NOMO-1 (cell line): ENCODE data around the gene PPTC7.
"Not testable (repeated sequence)": the region's sequence is repeated elsewhere in the genome, so short reads cannot be mapped to it uniquely, and the experiment has no call there.

Experiments
- DNase-seq, 2 experiments: peaks; one replicate each; lab custom pipeline; 2025; ENCODE audit not compliant: unreplicated experiment in 2 of 2; lab: John Stamatoyannopoulos, UW

Gene PPTC7, protein sequence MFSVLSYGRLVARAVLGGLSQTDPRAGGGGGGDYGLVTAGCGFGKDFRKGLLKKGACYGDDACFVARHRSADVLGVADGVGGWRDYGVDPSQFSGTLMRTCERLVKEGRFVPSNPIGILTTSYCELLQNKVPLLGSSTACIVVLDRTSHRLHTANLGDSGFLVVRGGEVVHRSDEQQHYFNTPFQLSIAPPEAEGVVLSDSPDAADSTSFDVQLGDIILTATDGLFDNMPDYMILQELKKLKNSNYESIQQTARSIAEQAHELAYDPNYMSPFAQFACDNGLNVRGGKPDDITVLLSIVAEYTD

DNA sequence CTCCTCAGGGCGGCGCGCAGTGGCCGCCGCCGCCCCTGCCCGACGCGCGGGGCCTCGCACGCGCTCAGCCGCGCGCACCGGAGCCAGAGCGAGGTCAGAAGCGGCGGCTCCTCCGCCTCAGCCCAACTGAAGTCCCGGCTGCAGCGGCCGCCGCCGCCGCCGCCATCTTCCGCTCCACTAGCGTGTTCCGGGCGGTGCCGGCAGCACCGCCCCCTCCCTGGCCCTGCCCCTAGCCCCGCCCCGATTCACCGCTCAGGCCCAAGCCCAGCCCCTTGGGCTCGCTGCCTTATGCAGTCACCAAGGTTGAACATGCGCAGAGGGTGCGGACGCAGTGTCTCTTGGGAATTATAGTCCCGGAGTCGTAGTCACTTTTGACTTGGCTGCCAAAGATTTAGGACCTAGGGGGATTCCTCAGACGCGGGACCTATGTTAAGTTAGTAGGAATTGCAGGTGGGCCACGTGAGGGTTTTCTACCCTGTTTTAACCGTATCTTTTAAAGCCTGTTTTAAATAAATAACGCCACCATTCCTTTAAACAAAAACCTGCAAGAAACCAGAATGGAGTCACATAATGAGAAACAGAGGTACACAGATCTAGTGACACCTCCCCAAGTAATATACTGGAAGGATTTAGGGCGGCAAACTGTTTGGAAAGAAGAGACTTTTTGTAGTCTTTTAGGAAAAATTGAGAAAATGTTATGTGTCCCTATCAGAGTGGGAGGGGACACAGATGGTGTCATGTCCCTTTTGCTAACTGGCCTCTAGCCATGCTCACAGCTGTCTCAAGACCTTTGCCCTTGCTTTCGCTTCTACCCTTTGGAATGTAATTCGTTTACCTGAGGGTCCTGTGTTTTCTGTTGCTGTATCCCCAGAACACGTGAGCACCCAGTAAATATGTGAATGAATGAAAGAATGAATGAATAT lies at the start of gene PPTC7:
Gene PPTC7, minus strand, starts transcription at position 182 of the 923 bp plus-strand sequence. CDS start 287 bp downstream, outside the sequence.
- DNase-seq: peak; percentile 92 to 94

DNA sequence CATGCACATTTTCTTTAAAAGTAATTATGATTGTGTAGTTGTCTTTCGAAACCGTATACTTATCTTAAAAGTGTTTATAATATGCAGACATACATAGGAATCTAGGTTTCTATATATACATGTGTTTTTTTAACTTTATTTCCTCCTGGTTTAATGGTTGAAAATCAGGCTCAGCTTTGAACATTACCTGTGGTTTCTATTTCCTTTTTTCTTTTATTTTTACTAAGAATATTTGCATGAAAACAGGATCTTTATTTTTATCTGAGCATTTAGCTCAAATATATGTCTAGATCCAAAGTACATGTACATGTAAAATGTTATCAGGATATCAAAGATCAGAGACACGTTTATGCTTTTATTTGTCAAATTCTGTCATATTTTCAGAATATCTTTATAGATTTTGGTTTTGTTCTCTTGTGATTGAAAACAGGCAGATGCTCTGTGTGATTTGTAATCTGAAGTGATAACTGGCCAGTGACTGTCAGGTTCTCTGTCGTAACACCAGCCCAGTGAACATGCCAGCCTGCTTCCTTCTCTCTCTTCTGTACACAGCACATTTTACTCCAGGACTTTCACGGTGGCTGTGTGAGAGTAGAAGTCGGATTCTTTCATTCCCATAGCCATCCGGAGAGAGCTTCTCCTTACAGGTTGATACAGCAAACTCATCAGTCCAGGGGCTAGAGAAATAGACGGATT lies 44.5 kb upstream of the PPTC7 start:
- peak in 1 of 2 experiments; percentile 54 for DNase-seq

DNA sequence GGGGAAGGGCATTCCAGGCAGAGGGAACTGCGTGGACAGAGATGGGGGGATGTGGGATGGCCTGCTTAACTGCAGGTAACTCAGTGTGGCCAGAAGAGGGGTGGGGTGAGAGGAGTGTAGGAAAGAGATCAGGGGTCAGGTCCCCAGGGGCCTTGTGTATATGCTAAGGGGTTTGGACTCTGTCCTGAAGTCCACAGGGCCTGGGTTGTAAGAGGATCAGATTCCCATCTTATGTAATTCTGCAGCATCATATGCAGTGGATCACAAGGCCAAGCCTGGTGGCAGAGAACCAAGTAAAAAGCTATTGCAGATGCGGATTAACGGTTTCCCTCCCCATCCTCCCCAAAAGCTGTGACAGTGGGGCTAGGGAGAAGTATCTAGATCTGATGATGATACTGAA lies 39.5 kb upstream of the PPTC7 start:
- DNase-seq: no peak

DNA sequence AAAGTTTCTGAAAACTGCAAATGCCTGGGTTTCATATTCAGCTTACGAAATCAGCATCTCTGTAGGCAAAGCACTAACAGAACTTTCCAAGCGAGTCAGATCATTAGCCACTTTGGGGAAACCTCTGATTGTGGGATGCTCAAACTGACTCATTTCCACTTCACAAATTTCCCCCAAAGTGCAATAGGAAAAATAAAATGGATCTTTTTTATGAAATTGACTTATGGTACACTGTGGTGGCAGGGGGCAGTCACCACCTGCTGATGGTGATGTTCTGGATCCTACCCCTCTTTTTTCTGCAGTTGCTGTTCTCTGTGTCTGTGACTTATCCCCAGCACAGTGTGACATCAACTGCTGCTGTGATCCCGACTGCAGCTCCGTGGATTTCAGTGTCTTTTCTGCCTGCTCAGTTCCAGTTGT lies 36.4 kb upstream of the PPTC7 start:
- no peak for DNase-seq

DNA sequence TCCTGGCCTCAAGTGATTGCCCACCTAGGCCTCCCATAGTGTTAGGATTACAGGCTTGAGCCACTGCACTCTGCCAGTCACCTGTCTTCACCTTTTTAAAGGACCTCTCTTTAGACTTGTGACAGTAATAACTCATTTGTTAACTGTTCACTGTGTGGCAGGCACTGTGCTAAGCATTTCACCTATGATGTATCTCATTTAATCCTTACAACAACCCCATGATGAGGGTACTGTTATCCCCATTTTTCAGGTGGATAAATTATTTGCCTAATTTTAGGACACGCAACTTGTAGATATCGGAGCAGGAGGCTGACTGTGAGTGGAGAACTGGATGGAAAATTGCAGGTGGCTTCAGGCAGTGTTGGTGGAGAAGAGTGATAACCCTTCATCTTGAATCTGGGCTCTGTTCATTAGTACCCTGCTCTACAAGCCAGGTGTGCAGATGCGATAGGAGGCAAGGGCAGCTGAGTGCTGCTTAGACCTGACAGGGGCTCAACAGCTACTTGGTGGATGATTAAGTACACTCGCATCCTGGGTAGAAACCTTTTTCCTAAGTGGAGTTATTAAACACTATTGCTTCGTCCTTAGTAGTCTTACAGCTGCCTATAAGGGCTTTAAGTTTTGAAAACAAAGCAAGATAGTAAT lies 33.5 kb upstream of the PPTC7 start:
- no peak for DNase-seq

DNA sequence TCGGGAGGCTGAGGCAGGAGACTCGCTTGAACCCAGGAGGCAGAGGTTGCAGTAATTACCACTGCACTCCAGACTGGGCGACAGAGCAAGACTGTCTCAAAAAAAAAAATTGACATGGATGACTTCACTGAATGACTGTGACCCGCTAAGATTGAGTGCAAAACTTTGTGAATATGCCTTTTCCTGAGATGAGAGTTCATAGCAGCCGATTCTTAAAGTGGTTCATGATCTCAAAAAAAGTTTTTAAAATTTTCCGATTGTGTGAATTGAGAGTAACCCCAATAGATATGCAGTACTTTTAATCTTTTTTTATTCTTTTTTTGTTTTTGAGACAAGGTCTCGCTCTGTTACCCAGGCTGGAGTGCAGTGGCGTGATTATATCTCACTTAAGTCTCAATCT lies 32.1 kb upstream of the PPTC7 start:
- no peak for DNase-seq

DNA sequence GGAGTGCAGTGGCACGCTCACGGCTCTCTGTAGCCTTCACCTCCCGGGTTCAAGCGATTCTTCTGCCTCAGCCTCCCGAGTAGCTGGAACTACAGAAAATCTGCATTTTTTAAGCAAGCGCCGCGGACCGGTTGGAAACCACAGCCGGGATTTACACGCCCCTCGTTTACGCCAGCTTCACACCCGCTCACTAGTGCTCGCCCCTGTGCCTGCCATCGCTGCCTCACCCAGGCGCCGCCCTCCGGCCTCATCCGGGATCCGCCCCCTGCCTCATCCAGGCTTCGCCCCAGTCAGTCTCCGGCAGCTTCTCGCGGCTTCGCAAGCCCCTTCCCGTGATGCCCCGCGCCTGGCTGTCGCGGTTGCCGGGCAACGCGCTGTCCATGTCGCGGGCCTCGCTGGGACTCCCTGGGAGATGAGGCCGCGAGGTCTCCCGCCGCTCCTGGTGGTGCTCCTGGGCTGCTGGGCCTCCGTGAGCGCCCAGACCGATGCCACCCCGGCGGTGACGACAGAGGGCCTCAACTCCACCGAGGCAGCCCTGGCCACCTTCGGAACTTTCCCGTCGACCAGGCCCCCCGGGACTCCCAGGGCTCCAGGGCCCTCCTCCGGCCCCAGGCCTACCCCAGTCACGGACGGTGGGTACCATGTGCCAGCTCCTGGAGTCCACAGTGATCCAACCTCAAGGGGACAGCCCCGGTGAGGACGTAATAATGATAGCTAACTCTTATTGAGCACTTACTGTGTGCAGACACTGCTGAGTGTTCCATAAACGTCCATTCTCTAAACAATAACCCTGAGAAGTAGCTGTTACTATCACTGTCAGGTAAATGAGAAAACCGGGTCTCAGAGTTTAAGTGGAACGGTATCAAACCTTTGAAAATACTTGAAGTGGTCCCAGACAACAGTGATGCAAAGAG lies 30.9 kb upstream of the PPTC7 start, which contains the start of gene TCTN1:
Gene TCTN1, plus strand, starts transcription at position 359 of the 914 bp plus-strand sequence. Its CDS starts 54 bp downstream, at position 413.
- peak; percentile 97 to 99 for DNase-seq

DNA sequence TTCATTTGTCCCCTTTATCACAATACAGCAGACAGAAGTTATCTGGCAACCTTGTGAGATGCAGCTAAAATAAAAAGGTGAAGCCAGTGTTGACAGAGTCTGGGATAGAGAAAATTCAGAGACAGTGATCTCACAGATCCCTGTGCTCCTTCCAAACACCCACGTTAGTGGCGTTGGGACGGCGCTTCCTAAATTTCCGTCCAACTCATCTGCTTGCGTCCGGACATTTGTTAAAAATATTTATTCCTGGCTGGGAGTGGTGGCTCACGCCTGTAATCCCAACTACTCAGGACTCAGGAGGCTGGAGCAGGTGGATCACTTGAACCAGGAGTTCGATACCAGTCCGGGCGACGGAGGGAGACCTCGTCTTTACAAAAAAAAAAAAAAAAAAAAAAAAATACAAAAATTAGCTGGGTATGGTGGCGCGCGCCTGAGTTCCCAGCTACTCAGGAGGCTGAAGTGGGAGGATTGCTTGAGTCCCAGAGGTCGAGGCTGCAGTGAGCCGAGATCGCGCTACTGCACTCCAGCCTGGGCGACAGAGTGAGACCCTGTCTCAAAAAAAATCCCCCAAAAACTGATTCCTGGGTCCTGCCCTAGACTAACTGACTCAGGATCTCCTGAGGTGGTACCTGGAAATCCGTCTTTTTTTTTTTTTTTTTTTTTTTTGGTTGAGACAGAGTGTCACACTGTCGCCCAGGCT lies 30.1 kb upstream of the PPTC7 start:
- DNase-seq: no peak

DNA sequence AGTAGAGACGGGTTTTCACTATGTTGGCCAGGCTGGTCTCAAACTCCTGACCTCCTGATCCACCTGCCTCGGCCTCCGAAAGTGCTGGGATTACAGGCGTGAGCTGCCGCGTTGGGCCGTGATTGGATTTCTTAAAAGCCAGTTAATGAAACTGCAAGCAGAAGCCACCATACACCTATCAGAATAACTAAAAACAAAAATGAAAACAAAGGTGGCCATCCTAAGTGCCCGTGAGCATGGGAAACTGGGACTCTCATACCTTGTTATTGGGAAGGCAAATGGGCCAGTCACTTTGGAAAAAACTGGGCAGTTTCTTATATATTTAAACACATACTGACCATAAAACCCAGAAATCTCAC lies 23.1 kb upstream of the PPTC7 start:
- DNase-seq: no peak

DNA sequence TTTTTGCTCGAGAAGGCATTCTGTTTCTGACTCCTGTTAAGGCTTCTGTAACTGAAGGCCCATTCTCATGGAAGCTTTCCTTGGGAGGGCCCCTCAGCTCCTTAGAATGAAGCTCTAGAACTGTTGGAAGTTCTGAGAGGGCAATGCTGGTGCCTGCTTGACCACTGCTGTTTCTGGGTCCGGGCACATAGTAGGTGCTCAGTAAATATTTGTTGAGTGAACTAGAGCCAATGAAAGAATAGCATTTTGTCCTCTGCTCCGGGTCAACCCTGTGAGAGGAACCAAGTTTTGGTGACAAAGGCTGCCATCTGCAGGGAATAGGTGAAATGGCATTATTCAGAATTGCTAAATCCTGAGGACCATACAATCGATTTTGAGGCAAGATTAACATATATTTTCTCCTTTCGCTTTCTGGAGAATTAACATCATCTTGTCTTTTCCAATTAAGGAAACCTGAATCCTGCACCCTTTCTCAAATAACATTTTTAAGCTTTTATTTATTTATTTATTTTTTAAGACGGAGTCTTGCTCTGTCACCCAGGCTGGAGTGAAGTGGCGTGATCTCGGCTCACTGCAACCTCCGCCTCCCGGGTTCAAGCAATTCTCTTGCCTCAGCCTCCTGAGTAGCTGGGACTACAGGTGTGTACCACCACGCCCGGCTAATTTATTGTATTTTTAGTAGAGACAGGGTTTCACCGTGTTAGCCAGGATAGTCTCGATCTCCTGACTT lies 19.1 kb upstream of the PPTC7 start:
- DNase-seq: peak; percentile 29 to 79

DNA sequence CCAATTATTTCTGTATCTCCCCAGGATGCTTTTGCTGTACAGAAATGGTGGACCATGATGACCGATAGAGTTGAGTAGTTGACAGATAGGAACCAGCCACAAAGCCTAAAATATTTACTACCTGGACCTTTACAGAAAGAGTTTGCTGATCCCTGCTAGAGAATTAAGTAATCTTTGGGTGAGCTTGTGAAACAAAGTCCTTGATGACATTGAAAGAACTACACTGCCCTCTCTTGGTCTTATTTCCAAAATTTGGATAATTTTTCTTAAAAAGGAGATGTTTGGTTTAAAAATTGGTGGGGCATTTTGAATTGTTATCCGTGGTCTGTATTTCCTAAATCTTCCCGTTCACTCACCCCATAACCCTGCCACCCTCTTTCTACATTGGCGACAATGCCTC lies 17.1 kb upstream of the PPTC7 start:
- DNase-seq: peak; percentile 47 to 83

DNA sequence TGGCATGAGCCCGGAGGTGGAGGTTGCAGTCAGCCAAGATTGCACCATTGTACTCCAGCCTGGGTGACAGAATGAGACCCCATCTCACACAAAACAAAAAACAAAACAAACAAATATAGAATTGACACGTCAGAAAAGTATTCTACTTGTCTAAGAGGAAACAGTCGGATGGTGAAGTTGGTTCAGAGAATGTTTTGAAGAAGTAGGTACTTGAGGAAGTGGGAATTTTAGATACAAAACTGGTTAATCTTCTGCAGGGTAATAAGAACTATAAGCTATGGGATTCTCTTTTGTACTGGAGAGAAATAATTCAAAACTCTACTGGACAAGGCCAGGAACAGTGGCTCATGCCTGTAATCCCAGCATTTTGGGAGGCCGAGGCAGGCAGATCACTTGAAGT lies 16.2 kb upstream of the PPTC7 start:
- DNase-seq: peak in 1 of 2 experiments; percentile 62

DNA sequence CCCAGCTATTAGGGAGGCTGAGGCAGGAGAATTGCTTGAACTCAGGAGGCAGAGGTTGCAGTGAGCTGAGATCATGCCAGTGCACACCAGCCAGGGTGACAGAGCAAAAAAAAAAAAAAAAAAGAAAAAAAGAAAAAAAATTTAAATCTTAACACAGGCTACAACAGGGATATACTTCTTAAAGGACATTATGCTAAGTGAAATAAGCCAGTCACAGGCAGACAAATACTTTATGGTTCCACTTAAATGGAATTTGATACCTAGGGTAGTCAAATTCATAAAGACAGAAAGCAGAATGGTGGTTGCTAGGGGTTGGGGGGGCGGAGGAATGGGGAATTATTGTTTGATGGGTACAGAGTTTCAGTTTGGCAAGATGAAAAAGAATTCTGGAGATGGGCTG lies 14.8 kb upstream of the PPTC7 start:
- DNase-seq: no peak

DNA sequence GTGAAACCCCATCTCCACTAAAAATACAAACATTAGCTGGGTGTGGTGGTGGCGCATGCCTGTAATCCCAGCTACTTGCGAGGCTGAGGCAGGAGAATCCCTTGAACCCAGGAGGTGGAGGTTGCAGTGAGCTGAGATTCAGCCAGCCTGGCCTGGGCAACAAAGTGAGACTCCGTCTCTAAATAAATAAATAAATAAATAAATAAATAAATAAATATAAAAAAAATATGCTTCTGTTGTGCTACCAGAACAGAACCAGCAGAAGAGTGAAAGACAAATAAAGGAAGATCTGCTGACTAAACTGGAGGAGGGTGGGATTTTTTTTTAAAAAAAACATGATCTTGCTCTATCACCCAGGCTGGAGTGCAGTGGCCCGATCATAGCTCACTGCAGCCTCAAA lies 9.8 kb upstream of the PPTC7 start:
- DNase-seq: not testable (repeated sequence)

DNA sequence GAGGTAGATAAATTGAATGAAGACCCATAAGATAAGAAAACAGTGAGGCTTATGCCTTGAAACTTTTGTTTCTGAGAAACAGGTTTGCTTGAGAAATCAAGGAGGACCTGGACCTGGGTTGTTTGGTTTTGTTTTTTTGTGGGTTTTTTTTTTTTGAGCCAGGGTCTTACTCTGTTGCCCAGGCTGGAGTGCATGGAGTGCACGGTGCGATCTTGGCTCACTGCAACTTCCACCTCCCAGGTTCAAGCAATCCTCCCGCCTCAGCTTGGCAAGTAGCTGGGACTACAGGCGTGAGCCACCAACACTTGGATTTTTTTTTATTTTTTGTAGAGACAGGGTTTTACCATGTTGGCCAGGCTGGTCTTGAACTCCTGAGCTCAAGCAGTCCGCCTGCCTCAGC lies 9.0 kb upstream of the PPTC7 start:
- DNase-seq: no peak

DNA sequence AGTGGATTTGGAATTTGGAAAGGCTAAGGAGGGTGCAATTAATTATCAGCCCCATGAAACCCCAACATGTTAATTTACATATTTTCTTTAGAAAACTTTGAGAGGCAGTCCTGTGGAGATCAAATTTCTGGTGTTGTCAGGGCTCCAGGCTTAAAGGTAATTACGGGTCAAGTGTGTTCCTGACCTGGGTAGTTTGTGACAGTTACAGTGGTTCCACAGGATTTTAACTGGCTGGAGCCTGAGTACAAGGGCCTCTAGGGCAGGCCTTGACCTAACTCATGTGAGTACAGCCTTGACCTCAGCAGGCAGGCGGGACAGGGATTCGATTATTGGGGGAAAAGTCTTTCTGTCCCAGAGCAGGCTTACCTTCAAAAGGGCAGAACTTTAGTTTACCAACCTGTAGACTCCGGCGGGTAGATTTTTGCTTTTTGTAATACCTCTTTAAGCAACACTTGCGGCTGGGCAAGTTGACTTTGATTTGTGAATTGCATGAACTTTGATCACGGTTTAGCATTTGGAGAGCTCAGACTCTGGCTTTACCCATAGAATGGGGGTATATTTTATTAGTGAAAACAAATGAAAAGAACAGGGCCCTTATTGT lies 8.4 kb upstream of the PPTC7 start:
- DNase-seq: no peak

DNA sequence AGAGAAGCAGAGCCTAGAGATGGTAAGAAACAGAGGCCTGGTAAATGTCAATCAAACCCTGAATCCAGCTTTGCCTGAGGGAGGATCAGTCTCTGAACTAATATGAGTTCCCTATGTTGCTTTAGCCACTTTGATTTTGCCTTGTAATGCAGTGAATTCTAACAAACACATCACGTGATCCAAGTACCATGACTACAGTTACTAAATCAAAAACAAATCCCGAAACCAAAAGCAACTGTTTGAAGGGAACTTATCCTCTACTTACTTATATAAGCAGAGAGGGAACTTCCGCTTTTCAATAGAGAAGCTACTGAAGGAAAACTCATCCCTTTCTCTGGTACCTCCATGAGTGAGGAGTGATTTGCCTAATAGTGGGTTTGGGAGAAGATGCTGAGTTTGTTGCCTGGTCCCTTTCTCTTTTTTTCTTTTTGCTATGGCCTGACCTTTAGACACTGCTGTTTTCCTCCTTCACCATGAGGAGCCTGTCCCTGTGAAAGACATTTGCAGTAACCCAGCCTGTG lies 7.7 kb upstream of the PPTC7 start:
- peak; percentile 48 to 99 for DNase-seq

DNA sequence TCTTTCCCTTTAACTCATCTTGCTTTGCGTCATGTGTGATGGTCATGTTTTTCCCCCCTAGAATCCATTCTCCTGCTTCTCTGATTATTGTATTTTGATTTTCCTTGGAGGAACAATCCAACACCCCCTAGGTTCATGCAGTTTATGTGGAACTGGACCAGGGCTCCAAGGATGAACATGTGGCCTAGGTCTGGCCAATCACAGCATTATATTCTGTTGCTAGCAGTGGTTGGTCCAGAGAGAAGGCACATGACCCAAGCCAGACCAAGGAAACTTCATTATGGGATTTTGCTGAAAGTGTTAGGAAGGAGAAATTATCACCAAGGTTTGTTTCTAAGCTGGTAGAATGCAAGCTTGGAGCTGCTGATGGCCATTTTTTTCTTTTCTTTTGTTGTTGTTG lies 6.9 kb upstream of the PPTC7 start:
- DNase-seq: no peak
